Right lobe of liver (tissue), 6 donors: ENCODE measurements around the gene FAH. TPM values are rescaled to one million over a fixed set of nuclear protein-coding genes. Genes with fewer than 3 reads are reported as not detected.

Source experiments
- ATAC-seq, 4 donors: fragments of 200-7000 bp; cut with Tn5 transposase; one replicate each; pipeline ENCODE4 v1.9.1; 2020; ENCODE audit warnings: mild to moderate bottlenecking in 4 of 4, moderate library complexity in 4 of 4
- DNase-seq, 3 donors: peaks; one replicate each; pipeline ENCODE4 v3.0.0-alpha.2; 2020
- H3K27ac ChIP-seq, 3 donors: fragments of 200-600 bp; one replicate each; pipeline ENCODE4 v1.8.0; 2022
- H3K27me3 ChIP-seq, 2 donors: fragments of 200-600 bp; one replicate each; pipeline ENCODE4 v1.8.0; 2022
- H3K36me3 ChIP-seq, 4 donors: fragments of 200-600 bp; sonication (generic) in 1 of 4; one replicate each; pipeline versions ENCODE4 v1.5.1 to v1.8.0; 2017 to 2022; ENCODE audit warnings: control low read depth in 1 of 4
- H3K4me1 ChIP-seq, 4 donors: fragments of 200-600 bp; sonication (generic) in 1 of 4; one replicate each; pipeline versions ENCODE4 v1.5.1 to v1.8.0; 2017 to 2022; ENCODE audit warnings: control low read depth in 1 of 4
- H3K4me3 ChIP-seq, 3 donors: fragments of 200-600 bp; one replicate each; pipeline ENCODE4 v1.8.0; 2022
- H3K9me3 ChIP-seq, 4 donors: fragments of 200-600 bp; sonication (generic) in 1 of 4; one replicate each; pipeline versions ENCODE4 v1.5.1 to v1.8.0; 2017 to 2022; ENCODE audit warnings: control low read depth in 1 of 4
- POLR2A ChIP-seq: fragments of 450-650 bp; IDR thresholded peaks from one replicate; pipeline ENCODE4 v1.6.1; 2017; ENCODE audit warnings: antibody characterized with exemption, mild to moderate bottlenecking
- WGBS: methylation state at CpG from one replicate; pipeline ENCODE4 v1.1.6; 2018; ENCODE audit warnings: low coverage, low lambda C conversion rate; ENCODE audit not compliant: insufficient coverage; ENCODE audit errors: missing lambda C conversion rate; 5-methylcytosine and 5-hydroxymethylcytosine counted together
- intact Hi-C, 2 donors: fragments of 100-400 bp; cut with DNase I; formaldehyde crosslinking; loops; one replicate each; pipeline versions ENCODE4 v1.11.2 to v1.14.1; 2022
- total RNA-seq, 6 experiments: library from RNA; depleted of rRNA in 2 of 6; stranded (reverse); fragments of >200 nt in 2 of 6; fragmentation: NEBNext Ultra II Directional in 3 of 6; extraction: Animal tissue kit (Norgen Biotek cat#: 25700) in 3 of 6; gene quantifications; one replicate each; pipeline versions ENCODE4 v1.1.0 to v1.2.4, GENCODE V29; 2016 to 2023
- TF ChIP-seq, protein P1 (sequence below), 4 donors: fragments of 200-600 bp in 3 of 4; fragments of 450-650 bp in 1 of 4; IDR thresholded peaks; one replicate each; pipeline versions ENCODE4 v1.5.1 to v1.8.0; 2016 to 2022; ENCODE audit warnings: antibody characterized with exemption in 4 of 4, mild to moderate bottlenecking in 2 of 4
- donor health status: DM: no; HTN: yes; CAD: no.
- donor health status: DM: no; HTN: no; CAD: no.
- donor health status: DM: no; HTN: no; CAD: no.
- donor health status: DM: no; HTN: yes; CAD: no.
- donor health status: DM: no; HTN: yes; CAD: no.

The FAH gene
- total RNA-seq, 6 experiments from 2014 or later = 164 to 250 (median 219) TPM

GRCh38 chr15:80228959-80229610 is 76.3 kb downstream of the FAH start:
- ATAC-seq (peak; percentile 94 to 100 (median 99)), DNase-seq (peak; percentile 55 to 85 (median 71))
- H3K27me3 ChIP-seq = no peaks in the 10 kb centered on the region
- WGBS = 44% methylated on average over 4 of the region's 7 CpGs
- TF ChIP-seq POLR2A = no peak
- TF ChIP-seq, protein P1, sequence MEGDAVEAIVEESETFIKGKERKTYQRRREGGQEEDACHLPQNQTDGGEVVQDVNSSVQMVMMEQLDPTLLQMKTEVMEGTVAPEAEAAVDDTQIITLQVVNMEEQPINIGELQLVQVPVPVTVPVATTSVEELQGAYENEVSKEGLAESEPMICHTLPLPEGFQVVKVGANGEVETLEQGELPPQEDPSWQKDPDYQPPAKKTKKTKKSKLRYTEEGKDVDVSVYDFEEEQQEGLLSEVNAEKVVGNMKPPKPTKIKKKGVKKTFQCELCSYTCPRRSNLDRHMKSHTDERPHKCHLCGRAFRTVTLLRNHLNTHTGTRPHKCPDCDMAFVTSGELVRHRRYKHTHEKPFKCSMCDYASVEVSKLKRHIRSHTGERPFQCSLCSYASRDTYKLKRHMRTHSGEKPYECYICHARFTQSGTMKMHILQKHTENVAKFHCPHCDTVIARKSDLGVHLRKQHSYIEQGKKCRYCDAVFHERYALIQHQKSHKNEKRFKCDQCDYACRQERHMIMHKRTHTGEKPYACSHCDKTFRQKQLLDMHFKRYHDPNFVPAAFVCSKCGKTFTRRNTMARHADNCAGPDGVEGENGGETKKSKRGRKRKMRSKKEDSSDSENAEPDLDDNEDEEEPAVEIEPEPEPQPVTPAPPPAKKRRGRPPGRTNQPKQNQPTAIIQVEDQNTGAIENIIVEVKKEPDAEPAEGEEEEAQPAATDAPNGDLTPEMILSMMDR (IDR thresholded peaks at IDR 0.05) = no peak
- no peaks in the 10 kb centered on the region for H3K9me3 ChIP-seq
- peak overlapping the region; percentile 51 to 82 (median 56) for H3K27ac ChIP-seq
- H3K4me3 ChIP-seq = no peak overlapping the region
- intact Hi-C loops = no loop called here
- H3K4me1 ChIP-seq = peaks cover 0 to 10% (median 0%) of the 10 kb centered on the region in 4 donors
- H3K36me3 ChIP-seq = no peaks in the 10 kb centered on the region

DNA sequence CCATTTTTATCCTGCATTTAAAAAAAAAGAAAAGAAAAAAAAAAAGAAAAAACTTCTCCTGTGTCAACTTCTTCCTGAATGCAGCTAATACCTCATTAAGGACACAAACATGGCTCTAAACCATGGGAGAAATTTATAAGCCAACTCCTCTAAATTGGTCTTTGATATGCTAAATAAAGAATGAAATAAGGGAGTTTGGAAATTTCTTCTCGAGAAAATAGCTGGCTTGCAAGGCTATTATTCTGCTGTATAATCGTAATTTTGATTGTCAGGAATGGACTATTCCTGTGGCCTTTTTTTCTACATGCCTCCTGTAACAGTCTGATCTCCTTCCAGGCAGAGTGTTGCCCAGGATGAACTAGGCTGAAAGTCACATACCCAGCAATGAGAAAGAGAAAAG is 78.6 kb downstream of the FAH start:
- H3K4me3 ChIP-seq = no peak overlapping the region
- intact Hi-C loops = no loop called here
- WGBS = 62% methylated on average over 2 of the region's 2 CpGs
- TF ChIP-seq, protein P1 (IDR thresholded peaks at IDR 0.05) = no peak
- no peak for TF ChIP-seq POLR2A
- ATAC-seq (no peak), DNase-seq (no peak)
- H3K27ac ChIP-seq = no peak overlapping the region
- H3K36me3 ChIP-seq = no peaks in the 10 kb centered on the region
- H3K4me1 ChIP-seq = peaks cover 0 to 10% (median 0%) of the 10 kb centered on the region in 4 donors
- no peaks in the 10 kb centered on the region for H3K27me3 ChIP-seq
- H3K9me3 ChIP-seq = no peaks in the 10 kb centered on the region

DNA sequence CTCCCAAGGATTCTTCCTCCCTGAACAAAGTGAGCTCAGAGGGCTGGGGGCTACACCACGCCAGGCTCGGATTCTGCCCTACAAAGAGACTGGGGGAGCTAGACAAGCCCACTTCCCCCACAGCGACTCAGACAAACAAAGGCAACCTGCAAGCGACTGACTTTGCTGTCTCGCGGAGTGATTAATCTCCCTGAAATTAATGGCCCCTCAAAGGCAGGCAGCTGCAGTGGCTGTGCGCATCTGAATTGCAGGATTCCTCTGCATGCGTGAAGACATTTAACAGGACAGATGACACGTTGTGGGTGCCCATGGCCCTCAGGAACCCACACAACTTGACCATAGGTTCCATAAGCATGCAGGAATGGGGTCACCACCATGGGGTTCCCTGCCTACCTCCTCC is 80.8 kb downstream of the FAH start:
- ATAC-seq (no peak), DNase-seq (no peak)
- Histone ChIP-seq H3K4me3 (no peak overlapping the region), H3K27ac (no peak overlapping the region), H3K4me1 (peaks cover 0 to 10% (median 0%) of the 10 kb centered on the region in 4 donors), H3K36me3 (no peaks in the 10 kb centered on the region), H3K27me3 (no peaks in the 10 kb centered on the region), H3K9me3 (no peaks in the 10 kb centered on the region)
- TF ChIP-seq, protein P1 (IDR thresholded peaks at IDR 0.05) = no peak
- TF ChIP-seq POLR2A = no peak
- intact Hi-C loops = no loop called here
- 81% methylated on average over 4 of the region's 9 CpGs for WGBS

GRCh38 chr15:80234883-80235282 is 82.1 kb downstream of the FAH start:
- Histone ChIP-seq H3K27me3 (no peaks in the 10 kb centered on the region), H3K9me3 (no peaks in the 10 kb centered on the region), H3K36me3 (no peaks in the 10 kb centered on the region), H3K27ac (no peak overlapping the region), H3K4me3 (no peak overlapping the region), H3K4me1 (no peaks in the 10 kb centered on the region)
- ATAC-seq (peak; percentile 55 to 88 (median 73)), DNase-seq (peak in 2 of 3 donors; percentile 42 to 58)
- intact Hi-C loops = no loop called here
- TF ChIP-seq POLR2A = no peak
- TF ChIP-seq, protein P1 (IDR thresholded peaks at IDR 0.05) = peak; percentile 45 to 52 (median 48)
- WGBS = no CpG with 5 or more reads among the region's 4 CpGs

Other genes with a start within 250 kb of the FAH start
- 1 to 10 TPM in 4 of 6 experiments, under 1 TPM in 2; 0.26 to 6.9 (median 1.8) TPM for gene BCL2A1, start 181.8 kb upstream of the FAH start, total RNA-seq
- 100 to 1,000 TPM in 1 of 6 experiments, 10 to 100 TPM in 5; 46.1 to 111 (median 48.9) TPM for gene ZFAND6, start 93.3 kb upstream of the FAH start, total RNA-seq
- gene CTXND1, start 99.2 kb downstream of the FAH start, total RNA-seq = 10 to 100 TPM in 1 of 6 experiments, 1 to 10 TPM in 5; 2.7 to 10.1 (median 4.5) TPM